ENCODE data around the gene SLC30A1.

DNA sequence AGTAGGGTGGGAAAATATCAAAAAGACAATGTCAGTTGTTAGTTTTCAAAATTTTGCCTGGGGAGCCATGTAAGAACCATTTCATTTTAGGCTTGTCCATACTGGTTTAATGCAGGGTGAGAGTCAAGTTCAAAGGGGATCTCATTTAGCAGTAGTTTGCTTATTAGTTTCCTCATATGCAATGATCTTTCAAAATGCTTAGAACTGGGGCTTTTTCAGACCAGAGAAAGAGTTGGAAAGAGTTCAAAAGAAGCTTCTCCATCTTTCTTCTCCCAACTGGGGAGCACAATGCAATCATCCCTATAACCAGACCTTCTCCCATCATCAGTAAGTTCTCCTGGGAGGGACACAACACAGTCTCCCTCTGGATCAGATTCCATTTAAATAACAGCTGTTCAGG, 16.5 kb upstream of the SLC30A1 start:
- TF ChIP-seq, protein P1, sequence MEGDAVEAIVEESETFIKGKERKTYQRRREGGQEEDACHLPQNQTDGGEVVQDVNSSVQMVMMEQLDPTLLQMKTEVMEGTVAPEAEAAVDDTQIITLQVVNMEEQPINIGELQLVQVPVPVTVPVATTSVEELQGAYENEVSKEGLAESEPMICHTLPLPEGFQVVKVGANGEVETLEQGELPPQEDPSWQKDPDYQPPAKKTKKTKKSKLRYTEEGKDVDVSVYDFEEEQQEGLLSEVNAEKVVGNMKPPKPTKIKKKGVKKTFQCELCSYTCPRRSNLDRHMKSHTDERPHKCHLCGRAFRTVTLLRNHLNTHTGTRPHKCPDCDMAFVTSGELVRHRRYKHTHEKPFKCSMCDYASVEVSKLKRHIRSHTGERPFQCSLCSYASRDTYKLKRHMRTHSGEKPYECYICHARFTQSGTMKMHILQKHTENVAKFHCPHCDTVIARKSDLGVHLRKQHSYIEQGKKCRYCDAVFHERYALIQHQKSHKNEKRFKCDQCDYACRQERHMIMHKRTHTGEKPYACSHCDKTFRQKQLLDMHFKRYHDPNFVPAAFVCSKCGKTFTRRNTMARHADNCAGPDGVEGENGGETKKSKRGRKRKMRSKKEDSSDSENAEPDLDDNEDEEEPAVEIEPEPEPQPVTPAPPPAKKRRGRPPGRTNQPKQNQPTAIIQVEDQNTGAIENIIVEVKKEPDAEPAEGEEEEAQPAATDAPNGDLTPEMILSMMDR (IDR thresholded peaks at IDR 0.05) = no peak
- no peak for TF ChIP-seq EZH2phosphoT487 (IDR thresholded peaks at IDR 0.05)
